HEK293 (cell line): ENCODE results near the gene MLLT6.
A peak's percentile ranks its signal among the peaks of the same experiment; 100 is the strongest.

Experiments used
- CTCF ChIP-seq: fragments of 450-650 bp; formaldehyde crosslinking; IDR thresholded peaks from 2 replicates; pipeline ENCODE4 v1.5.1; 2016; ENCODE audit warnings: missing biosample characterization, missing genetic modification characterization
- FEZF1 ChIP-seq: fragments of 450-650 bp; formaldehyde crosslinking; IDR thresholded peaks from 2 replicates; pipeline ENCODE4 v1.5.1; 2016; ENCODE audit warnings: missing biosample characterization, missing genetic modification characterization
- HOXA7 ChIP-seq: sonication (generic); formaldehyde crosslinking; IDR thresholded peaks from 2 replicates; pipeline ENCODE4 v1.8.1; 2022; ENCODE audit warnings: missing genetic modification reagents, borderline replicate concordance
- KLF8 ChIP-seq: fragments of 450-650 bp; formaldehyde crosslinking; IDR thresholded peaks from 2 replicates; pipeline ENCODE4 v1.5.1; 2016; ENCODE audit warnings: missing biosample characterization, missing genetic modification characterization
- ZBTB26 ChIP-seq: fragments of 450-650 bp; formaldehyde crosslinking; optimal IDR thresholded peaks from 2 replicates; pipeline ENCODE3; 2016; ENCODE audit warnings: missing biosample characterization, mild to moderate bottlenecking, missing genetic modification characterization
- ZBTB44 ChIP-seq: fragments of 450-650 bp; IDR thresholded peaks from 2 replicates; pipeline ENCODE4 v1.5.1; 2018; ENCODE audit warnings: missing biosample characterization, mild to moderate bottlenecking, missing genetic modification characterization
- ZBTB48 ChIP-seq: fragments of 450-650 bp; formaldehyde crosslinking; IDR thresholded peaks from 2 replicates; pipeline ENCODE4 v1.5.1; 2016; ENCODE audit warnings: missing biosample characterization, missing genetic modification characterization
- ZEB2 ChIP-seq: fragments of 450-650 bp; formaldehyde crosslinking; IDR thresholded peaks from 2 replicates; pipeline ENCODE4 v1.5.1; 2016; ENCODE audit warnings: missing biosample characterization, missing genetic modification characterization
- ZNF121 ChIP-seq: fragments of 450-650 bp; formaldehyde crosslinking; IDR thresholded peaks from 2 replicates; pipeline ENCODE4 v1.5.1; 2016; ENCODE audit warnings: missing biosample characterization, missing genetic modification characterization
- ZNF155 ChIP-seq: fragments of 450-650 bp; formaldehyde crosslinking; IDR thresholded peaks from 2 replicates; pipeline ENCODE4 v1.5.1; 2016; ENCODE audit warnings: missing biosample characterization, missing genetic modification characterization
- ZNF157 ChIP-seq: fragments of 450-650 bp; formaldehyde crosslinking; IDR thresholded peaks from 2 replicates; pipeline ENCODE4 v1.5.1; 2016; ENCODE audit warnings: missing biosample characterization, missing genetic modification characterization
- ZNF2 ChIP-seq: fragments of 450-650 bp; formaldehyde crosslinking; IDR thresholded peaks from 2 replicates; pipeline ENCODE4 v1.5.1; 2016; ENCODE audit warnings: missing biosample characterization, missing genetic modification characterization
- ZNF202 ChIP-seq: fragments of 450-650 bp; formaldehyde crosslinking; IDR thresholded peaks from 2 replicates; pipeline ENCODE4 v1.5.1; 2016; ENCODE audit warnings: missing biosample characterization, missing genetic modification characterization, borderline replicate concordance
- ZNF292 ChIP-seq: fragments of 450-650 bp; formaldehyde crosslinking; IDR thresholded peaks from 2 replicates; pipeline ENCODE4 v1.5.1; 2016; ENCODE audit warnings: low read depth, missing biosample characterization, missing genetic modification characterization, borderline replicate concordance
- ZNF433 ChIP-seq: fragments of 450-650 bp; formaldehyde crosslinking; IDR thresholded peaks from 2 replicates; pipeline ENCODE4 v1.5.1; 2016; ENCODE audit warnings: missing biosample characterization, missing genetic modification characterization, low read depth
- ZNF521 ChIP-seq: fragments of 450-650 bp; formaldehyde crosslinking; IDR thresholded peaks from 2 replicates; pipeline ENCODE4 v1.5.1; 2017; ENCODE audit warnings: missing biosample characterization, mild to moderate bottlenecking, missing genetic modification characterization
- ZNF549 ChIP-seq: fragments of 450-650 bp; IDR thresholded peaks from 2 replicates; pipeline ENCODE4 v1.5.1; 2018; ENCODE audit warnings: missing biosample characterization, missing genetic modification characterization, mild to moderate bottlenecking, inconsistent platforms, moderate library complexity
- ZNF561 ChIP-seq: fragments of 450-650 bp; IDR thresholded peaks from 2 replicates; pipeline ENCODE4 v1.5.1; 2018; ENCODE audit warnings: missing biosample characterization, missing genetic modification characterization, borderline replicate concordance
- ZNF610 ChIP-seq: fragments of 450-650 bp; formaldehyde crosslinking; IDR thresholded peaks from 2 replicates; pipeline ENCODE4 v1.5.1; 2016; ENCODE audit warnings: missing biosample characterization, missing genetic modification characterization, borderline replicate concordance
- ZNF626 ChIP-seq: fragments of 450-650 bp; sonication (Bioruptor Pico); formaldehyde crosslinking; IDR thresholded peaks from 2 replicates; pipeline ENCODE4 v1.5.1; 2018; ENCODE audit warnings: missing biosample characterization, missing genetic modification characterization, inconsistent platforms
- ZNF645 ChIP-seq: fragments of 450-650 bp; formaldehyde crosslinking; IDR thresholded peaks from 2 replicates; pipeline ENCODE4; 2016; ENCODE audit warnings: missing biosample characterization, missing genetic modification characterization
- ZNF692 ChIP-seq: fragments of 450-650 bp; formaldehyde crosslinking; IDR thresholded peaks from 2 replicates; pipeline ENCODE4 v1.5.1; 2016; ENCODE audit warnings: missing biosample characterization, missing genetic modification characterization
- ZNF704 ChIP-seq: fragments of 450-650 bp; formaldehyde crosslinking; IDR thresholded peaks from 2 replicates; pipeline ENCODE4 v1.5.1; 2016; ENCODE audit warnings: missing biosample characterization, missing genetic modification characterization
- ZNF843 ChIP-seq: fragments of 450-650 bp; formaldehyde crosslinking; IDR thresholded peaks from 2 replicates; pipeline ENCODE4 v1.5.1; 2016; ENCODE audit warnings: missing biosample characterization, missing genetic modification characterization
- ZSCAN16 ChIP-seq: fragments of 450-650 bp; formaldehyde crosslinking; IDR thresholded peaks from 2 replicates; pipeline ENCODE4 v1.5.1; 2016; ENCODE audit warnings: missing biosample characterization, missing genetic modification characterization
- ZSCAN5A ChIP-seq: fragments of 450-650 bp; formaldehyde crosslinking; IDR thresholded peaks from 2 replicates; pipeline ENCODE4 v1.5.1; 2016; ENCODE audit warnings: missing biosample characterization, missing genetic modification characterization

Gene MLLT6

GRCh38 chr17:38674749-38675615 lies 30.1 kb upstream of the MLLT6 start, which contains the start of gene EPOP (continued):
- TF ChIP-seq KLF8 (peak; percentile 80; the same call in 1 of the 2 replicates), ZNF121 (tag by site-specific recombination) (0 out of 2 replicates have a peak, but pooled peaks have one; percentile 26), ZNF704 (tag by site-specific recombination) (0 out of 2 replicates have a peak, but pooled peaks have one; percentile 23), ZSCAN5A (tag by site-specific recombination) (peak; percentile 36; the same call in 1 of the 2 replicates), ZNF202 (tag by site-specific recombination) (no peak), ZEB2 (tag by site-specific recombination) (peak; percentile 80), CTCF (no peak), ZBTB48 (0 out of 2 replicates have a peak, but pooled peaks have one; percentile 24), HOXA7 (CRISPR knock-in tag) (no peak), ZNF155 (tag by site-specific recombination) (no peak), ZNF157 (no peak), ZNF610 (peak; percentile 67; the same call in 1 of the 2 replicates), ZNF292 (tag by site-specific recombination) (no peak), ZNF2 (tag by site-specific recombination) (peak; percentile 26; the same call in 1 of the 2 replicates), ZNF843 (peak; percentile 18; the same call in 1 of the 2 replicates), ZNF561 (tag by site-specific recombination) (peak; percentile 80; the same call in 1 of the 2 replicates), ZSCAN16 (tag by site-specific recombination) (0 out of 2 replicates have a peak, but pooled peaks have one; percentile 45), ZBTB44 (tag by site-specific recombination) (no peak), ZNF645 (tag by site-specific recombination) (no peak), ZNF433 (no peak), ZNF692 (tag by site-specific recombination) (peak; percentile 88), ZNF549 (tag by site-specific recombination) (no peak), ZBTB26 (tag by site-specific recombination) (peak; percentile 94), ZNF626 (tag by site-specific recombination) (no peak), FEZF1 (tag by site-specific recombination) (no peak), ZNF521 (tag by site-specific recombination) (no peak)
